Measurements from ENCODE around the gene FCSK.

The FCSK gene

GRCh38 chr16:70463235-70463634 lies 8.8 kb downstream of the FCSK start:
- H3K4me3 ChIP-seq (ENCODE audit: low read depth, low read length) = no peak overlapping the region
- no peaks in the 10 kb centered on the region for H3K36me3 ChIP-seq (ENCODE audit: control insufficient read depth, insufficient read depth, low read length)
- no peak overlapping the region for H3K9ac ChIP-seq (ENCODE audit: low read depth, low read length)

GRCh38 chr16:70465999-70466804 lies 11.8 kb downstream of the FCSK start:
- no peaks in the 10 kb centered on the region for H3K4me1 ChIP-seq (ENCODE audit: control insufficient read depth, insufficient read depth, low read length)
- H3K9me3 ChIP-seq (ENCODE audit: control insufficient read depth, insufficient read depth, low read length) = no peaks in the 10 kb centered on the region
- H3K4me3 ChIP-seq (ENCODE audit: low read depth, low read length) = no peak overlapping the region
- H3K36me3 ChIP-seq (ENCODE audit: control insufficient read depth, insufficient read depth, low read length) = no peaks in the 10 kb centered on the region
- no peak overlapping the region for H3K9ac ChIP-seq (ENCODE audit: low read depth, low read length)
- no peaks in the 10 kb centered on the region for H3K27me3 ChIP-seq (ENCODE audit: control insufficient read depth, insufficient read depth, low read length)
- no peak overlapping the region for H3K27ac ChIP-seq (ENCODE audit: low read depth, low read length)

More at GRCh38 chr16:70463235-70463634, 8.8 kb downstream of the FCSK start:
- Histone ChIP-seq H3K27me3 (ENCODE audit: control insufficient read depth, insufficient read depth, low read length) (no peaks in the 10 kb centered on the region), H3K9me3 (ENCODE audit: control insufficient read depth, insufficient read depth, low read length) (no peaks in the 10 kb centered on the region), H3K4me1 (ENCODE audit: control insufficient read depth, insufficient read depth, low read length) (no peaks in the 10 kb centered on the region), H3K27ac (ENCODE audit: low read depth, low read length) (no peak overlapping the region)

- Histone ChIP-seq H3K4me1 (ENCODE audit: control insufficient read depth, insufficient read depth, low read length) (no peaks in the 10 kb centered on the region), H3K4me3 (ENCODE audit: low read depth, low read length) (no peak overlapping the region), H3K27me3 (ENCODE audit: control insufficient read depth, insufficient read depth, low read length) (no peaks in the 10 kb centered on the region), H3K27ac (ENCODE audit: low read depth, low read length) (no peak overlapping the region), H3K9ac (ENCODE audit: low read depth, low read length) (no peak overlapping the region), H3K9me3 (ENCODE audit: control insufficient read depth, insufficient read depth, low read length) (no peaks in the 10 kb centered on the region), H3K36me3 (ENCODE audit: control insufficient read depth, insufficient read depth, low read length) (no peaks in the 10 kb centered on the region)
These were observed 12.3 kb downstream of the FCSK start for GRCh38 chr16:70466805-70467076.

GRCh38 chr16:70467113-70467512 lies 12.7 kb downstream of the FCSK start:
- H3K27me3 ChIP-seq (ENCODE audit: control insufficient read depth, insufficient read depth, low read length) = no peaks in the 10 kb centered on the region
- no peak overlapping the region for H3K27ac ChIP-seq (ENCODE audit: low read depth, low read length)
- H3K4me3 ChIP-seq (ENCODE audit: low read depth, low read length) = no peak overlapping the region
- no peaks in the 10 kb centered on the region for H3K36me3 ChIP-seq (ENCODE audit: control insufficient read depth, insufficient read depth, low read length)
- no peaks in the 10 kb centered on the region for H3K9me3 ChIP-seq (ENCODE audit: control insufficient read depth, insufficient read depth, low read length)
- no peak overlapping the region for H3K9ac ChIP-seq (ENCODE audit: low read depth, low read length)
- no peaks in the 10 kb centered on the region for H3K4me1 ChIP-seq (ENCODE audit: control insufficient read depth, insufficient read depth, low read length)

DNA sequence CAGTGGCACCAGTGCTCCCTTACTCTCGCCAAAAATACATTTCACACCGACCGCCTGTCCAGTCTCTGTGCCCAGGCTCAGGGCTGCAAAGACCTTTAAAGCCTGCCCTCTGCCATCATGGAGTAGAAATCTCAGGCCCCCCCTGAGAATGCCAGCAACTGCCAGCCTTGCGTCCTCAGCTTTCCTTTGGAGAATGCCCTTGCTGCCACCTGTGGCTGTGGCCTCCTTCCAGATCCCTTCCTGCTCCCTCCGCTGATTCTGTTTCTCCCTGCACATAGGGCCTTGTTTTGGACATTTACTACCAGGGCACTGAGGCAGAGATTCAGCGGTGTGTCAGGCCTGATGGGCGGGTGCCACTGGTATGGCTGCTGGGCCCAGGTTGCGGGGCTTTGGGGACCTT lies 13.2 kb downstream of the FCSK start:
- Histone ChIP-seq H3K4me3 (ENCODE audit: low read depth, low read length) (no peak overlapping the region), H3K9me3 (ENCODE audit: control insufficient read depth, insufficient read depth, low read length) (no peaks in the 10 kb centered on the region), H3K9ac (ENCODE audit: low read depth, low read length) (no peak overlapping the region), H3K27me3 (ENCODE audit: control insufficient read depth, insufficient read depth, low read length) (no peaks in the 10 kb centered on the region), H3K27ac (ENCODE audit: low read depth, low read length) (no peak overlapping the region), H3K36me3 (ENCODE audit: control insufficient read depth, insufficient read depth, low read length) (no peaks in the 10 kb centered on the region), H3K4me1 (ENCODE audit: control insufficient read depth, insufficient read depth, low read length) (no peaks in the 10 kb centered on the region)

DNA sequence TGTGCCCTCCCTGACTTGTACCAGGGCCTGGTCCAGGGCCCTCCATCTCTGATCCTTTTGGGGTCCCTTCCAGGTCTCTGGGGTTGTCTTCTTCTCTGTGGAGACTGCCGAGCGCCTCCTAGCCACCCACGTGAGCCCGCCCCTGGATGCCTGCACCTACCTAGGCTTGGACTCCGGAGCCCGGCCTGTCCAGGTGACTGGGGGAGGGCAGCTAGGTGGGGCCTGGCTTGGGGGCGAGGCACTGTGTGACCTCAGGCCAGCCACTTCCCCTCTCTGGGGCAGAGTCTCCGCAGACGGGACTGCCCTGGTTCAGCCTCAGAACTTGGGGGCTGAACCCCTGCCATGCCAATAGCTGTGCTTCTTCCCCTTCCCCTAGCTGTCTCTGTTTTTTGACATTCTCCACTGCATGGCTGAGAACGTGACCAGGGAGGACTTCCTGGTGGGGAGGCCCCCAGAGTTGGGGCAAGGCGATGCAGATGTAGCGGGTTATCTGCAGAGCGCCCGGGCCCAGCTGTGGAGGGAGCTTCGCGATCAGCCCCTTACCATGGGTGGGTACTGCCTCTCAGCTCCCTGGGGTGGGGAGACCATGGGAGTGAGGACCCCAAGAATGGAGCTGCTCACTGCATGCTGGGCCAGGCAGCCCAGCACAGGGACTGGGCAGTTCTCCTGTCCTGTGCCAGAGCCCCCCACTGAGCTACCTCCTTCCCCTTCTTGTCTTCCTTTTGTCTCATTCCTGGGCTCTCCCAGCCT lies 14.6 kb downstream of the FCSK start:
- no peaks in the 10 kb centered on the region for H3K36me3 ChIP-seq (ENCODE audit: control insufficient read depth, insufficient read depth, low read length)
- H3K4me1 ChIP-seq (ENCODE audit: control insufficient read depth, insufficient read depth, low read length) = no peaks in the 10 kb centered on the region
- no peaks in the 10 kb centered on the region for H3K27me3 ChIP-seq (ENCODE audit: control insufficient read depth, insufficient read depth, low read length)
- no peak overlapping the region for H3K27ac ChIP-seq (ENCODE audit: low read depth, low read length)
- no peak overlapping the region for H3K9ac ChIP-seq (ENCODE audit: low read depth, low read length)
- no peaks in the 10 kb centered on the region for H3K9me3 ChIP-seq (ENCODE audit: control insufficient read depth, insufficient read depth, low read length)
- no peak overlapping the region for H3K4me3 ChIP-seq (ENCODE audit: low read depth, low read length)

- no peak overlapping the region for H3K9ac ChIP-seq (ENCODE audit: low read depth, low read length)
These were observed 15.9 kb downstream of the FCSK start for GRCh38 chr16:70470141-70470926.

DNA sequence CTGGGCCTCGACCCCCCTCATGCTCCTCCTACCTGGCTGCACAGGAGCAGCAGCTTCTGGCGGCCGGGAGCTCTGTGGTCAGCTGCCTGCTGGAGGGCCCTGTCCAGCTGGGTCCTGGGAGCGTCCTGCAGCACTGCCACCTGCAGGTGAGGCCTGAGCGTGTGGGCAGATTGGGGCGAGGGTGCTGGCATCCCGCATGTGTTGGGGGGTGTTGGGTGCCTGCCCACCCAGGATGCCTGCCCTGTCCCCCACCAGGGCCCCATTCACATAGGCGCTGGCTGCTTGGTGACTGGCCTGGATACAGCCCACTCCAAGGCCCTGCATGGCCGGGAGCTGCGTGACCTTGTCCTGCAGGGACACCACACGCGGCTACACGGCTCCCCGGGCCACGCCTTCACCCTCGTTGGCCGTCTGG lies 16.5 kb downstream of the FCSK start:
- no peak overlapping the region for H3K27ac ChIP-seq (ENCODE audit: low read depth, low read length)
- H3K9me3 ChIP-seq (ENCODE audit: control insufficient read depth, insufficient read depth, low read length) = no peaks in the 10 kb centered on the region
- H3K9ac ChIP-seq (ENCODE audit: low read depth, low read length) = no peak overlapping the region

More at GRCh38 chr16:70470141-70470926, 15.9 kb downstream of the FCSK start:
- Histone ChIP-seq H3K27me3 (ENCODE audit: control insufficient read depth, insufficient read depth, low read length) (no peaks in the 10 kb centered on the region), H3K4me3 (ENCODE audit: low read depth, low read length) (no peak overlapping the region), H3K4me1 (ENCODE audit: control insufficient read depth, insufficient read depth, low read length) (no peaks in the 10 kb centered on the region), H3K27ac (ENCODE audit: low read depth, low read length) (no peak overlapping the region), H3K9me3 (ENCODE audit: control insufficient read depth, insufficient read depth, low read length) (no peaks in the 10 kb centered on the region), H3K36me3 (ENCODE audit: control insufficient read depth, insufficient read depth, low read length) (no peaks in the 10 kb centered on the region)

DNA sequence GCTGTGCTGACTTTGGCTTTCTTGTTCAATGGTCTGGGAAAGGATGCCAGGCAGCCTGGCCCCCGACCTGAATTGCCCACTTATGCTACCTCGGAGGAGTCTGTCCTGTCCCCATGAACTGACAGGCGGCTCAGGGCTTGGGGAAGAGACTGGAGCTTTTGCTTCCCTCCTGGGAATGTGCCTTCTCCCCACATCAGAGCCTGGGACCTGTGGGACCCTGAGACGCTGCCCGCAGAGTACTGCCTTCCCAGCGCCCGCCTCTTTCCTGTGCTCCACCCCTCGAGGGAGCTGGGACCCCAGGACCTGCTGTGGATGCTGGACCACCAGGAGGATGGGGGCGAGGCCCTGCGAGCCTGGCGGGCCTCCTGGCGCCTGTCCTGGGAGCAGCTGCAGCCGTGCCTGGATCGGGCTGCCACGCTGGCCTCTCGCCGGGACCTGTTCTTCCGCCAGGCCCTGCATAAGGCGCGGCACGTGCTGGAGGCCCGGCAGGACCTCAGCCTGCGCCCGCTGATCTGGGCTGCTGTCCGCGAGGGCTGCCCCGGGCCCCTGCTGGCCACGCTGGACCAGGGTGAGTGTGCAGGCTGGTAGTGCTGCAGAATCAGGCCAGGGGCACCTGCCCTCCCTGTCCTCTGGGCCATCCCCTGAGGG lies 18.5 kb downstream of the FCSK start:
- Histone ChIP-seq H3K9me3 (ENCODE audit: control insufficient read depth, insufficient read depth, low read length) (no peaks in the 10 kb centered on the region), H3K27ac (ENCODE audit: low read depth, low read length) (no peak overlapping the region), H3K4me1 (ENCODE audit: control insufficient read depth, insufficient read depth, low read length) (no peaks in the 10 kb centered on the region), H3K4me3 (ENCODE audit: low read depth, low read length) (no peak overlapping the region), H3K27me3 (ENCODE audit: control insufficient read depth, insufficient read depth, low read length) (no peaks in the 10 kb centered on the region), H3K36me3 (ENCODE audit: control insufficient read depth, insufficient read depth, low read length) (no peaks in the 10 kb centered on the region), H3K9ac (ENCODE audit: low read depth, low read length) (no peak overlapping the region)

More for the DNA sequence above, 16.5 kb downstream of the FCSK start:
- H3K36me3 ChIP-seq (ENCODE audit: control insufficient read depth, insufficient read depth, low read length) = no peaks in the 10 kb centered on the region
- no peaks in the 10 kb centered on the region for H3K27me3 ChIP-seq (ENCODE audit: control insufficient read depth, insufficient read depth, low read length)
- H3K4me3 ChIP-seq (ENCODE audit: low read depth, low read length) = no peak overlapping the region
- no peaks in the 10 kb centered on the region for H3K4me1 ChIP-seq (ENCODE audit: control insufficient read depth, insufficient read depth, low read length)

- no peaks in the 10 kb centered on the region for H3K36me3 ChIP-seq (ENCODE audit: control insufficient read depth, insufficient read depth, low read length)
- H3K9ac ChIP-seq (ENCODE audit: low read depth, low read length) = no peak overlapping the region
- no peaks in the 10 kb centered on the region for H3K27me3 ChIP-seq (ENCODE audit: control insufficient read depth, insufficient read depth, low read length)
- no peaks in the 10 kb centered on the region for H3K9me3 ChIP-seq (ENCODE audit: control insufficient read depth, insufficient read depth, low read length)
- H3K4me1 ChIP-seq (ENCODE audit: control insufficient read depth, insufficient read depth, low read length) = peaks cover 1% of the 10 kb centered on the region; the same call in 1 of the 2 replicates
- H3K4me3 ChIP-seq (ENCODE audit: low read depth, low read length) = no peak overlapping the region
- H3K27ac ChIP-seq (ENCODE audit: low read depth, low read length) = no peak overlapping the region
These were observed 19.3 kb downstream of the FCSK start for GRCh38 chr16:70473446-70474319.
